Measurements from ENCODE around the gene NEMP2.
"Not testable (repeated sequence)": the region's sequence is repeated elsewhere in the genome, so short reads cannot be mapped to it uniquely, and the experiment has no call there.

NEMP2 gene

GRCh38 chr2:190519975-190520767 lies 14.4 kb downstream of the NEMP2 start:
- DNase-seq: no peak

- no peak for DNase-seq
Observed at GRCh38 chr2:190517468-190517867, 17.1 kb downstream of the NEMP2 start.

GRCh38 chr2:190515687-190516086 lies 18.8 kb downstream of the NEMP2 start:
- no peak for DNase-seq

- no peak for DNase-seq
Observed at GRCh38 chr2:190514676-190515075, 19.8 kb downstream of the NEMP2 start.

- no peak for DNase-seq
Observed at GRCh38 chr2:190513877-190514276, 20.6 kb downstream of the NEMP2 start.

- DNase-seq: no peak
Observed at GRCh38 chr2:190512539-190513095, 21.9 kb downstream of the NEMP2 start.

- DNase-seq: no peak
Observed at GRCh38 chr2:190511104-190511503, 23.4 kb downstream of the NEMP2 start.

GRCh38 chr2:190509895-190510294 lies 24.6 kb downstream of the NEMP2 start:
- not testable (repeated sequence) for DNase-seq

GRCh38 chr2:190507135-190507534 lies 27.4 kb downstream of the NEMP2 start:
- DNase-seq: no peak

- DNase-seq: no peak
Observed at GRCh38 chr2:190506666-190507065, 27.9 kb downstream of the NEMP2 start.

- no peak for DNase-seq
Observed at GRCh38 chr2:190505696-190506095, 28.8 kb downstream of the NEMP2 start.

- DNase-seq: no peak
Observed at GRCh38 chr2:190504912-190505311, 29.6 kb downstream of the NEMP2 start.

- DNase-seq: no peak
Observed at GRCh38 chr2:190503088-190503487, 31.4 kb downstream of the NEMP2 start.

GRCh38 chr2:190501702-190502407 lies 32.7 kb downstream of the NEMP2 start:
- DNase-seq: no peak

- DNase-seq: no peak
Observed at GRCh38 chr2:190501231-190501630, 33.3 kb downstream of the NEMP2 start.

- DNase-seq: no peak
Observed at GRCh38 chr2:190500054-190500502, 34.4 kb downstream of the NEMP2 start.

- DNase-seq: no peak
Observed at GRCh38 chr2:190499273-190499672, 35.2 kb downstream of the NEMP2 start.

- DNase-seq: no peak
Observed at GRCh38 chr2:190497428-190497827, 37.1 kb downstream of the NEMP2 start.

- not testable (repeated sequence) for DNase-seq
Observed at GRCh38 chr2:190494600-190495227, 39.8 kb downstream of the NEMP2 start.

- DNase-seq: no peak
Observed at GRCh38 chr2:190493095-190493494, 41.4 kb downstream of the NEMP2 start.

GRCh38 chr2:190490502-190490901 lies 44.0 kb downstream of the NEMP2 start:
- no peak for DNase-seq

GRCh38 chr2:190489475-190489874 lies 45.0 kb downstream of the NEMP2 start:
- DNase-seq: no peak

GRCh38 chr2:190488516-190489233 lies 45.8 kb downstream of the NEMP2 start:
- no peak for DNase-seq
